Liver (tissue), 3 donors: ENCODE results near the gene SGCD.

Source experiments
- EGR1 ChIP-seq, 2 donors: IDR thresholded peaks; 2 replicates each; pipeline ENCODE4 v1.6.1; 2016 to 2018; ENCODE audit warnings: antibody characterized with exemption in 2 of 2, low read depth in 2 of 2
- FOXA1 ChIP-seq: IDR thresholded peaks from 2 replicates; pipeline ENCODE4 v1.6.1; 2016; ENCODE audit warnings: antibody characterized with exemption
- GABPA ChIP-seq, 2 donors: IDR thresholded peaks in 1 of 2; conservative IDR thresholded peaks in 1 of 2; 2 replicates each; pipeline ENCODE4 v1.6.1; 2016; ENCODE audit warnings: antibody characterized with exemption in 2 of 2, mild to moderate bottlenecking in 1 of 2, moderate library complexity in 1 of 2
- JUND ChIP-seq, 2 donors: IDR thresholded peaks; 2 replicates each; pipeline ENCODE4 v1.6.1; 2016; ENCODE audit warnings: antibody characterized with exemption in 2 of 2
- MAX ChIP-seq: IDR thresholded peaks from 2 replicates; pipeline ENCODE4 v1.6.1; 2016; ENCODE audit warnings: antibody characterized with exemption
- NR2F2 ChIP-seq: IDR thresholded peaks from 2 replicates; pipeline ENCODE4 v1.6.1; 2016; ENCODE audit warnings: antibody characterized with exemption
- RAD21 ChIP-seq, 2 donors: IDR thresholded peaks; 2 replicates each; pipeline ENCODE4 v1.6.1; 2016; ENCODE audit warnings: antibody characterized with exemption in 2 of 2, mild to moderate bottlenecking in 2 of 2
- RXRA ChIP-seq, 2 donors: IDR thresholded peaks; 2 replicates each; pipeline ENCODE4 v1.6.1; 2017 to 2018; ENCODE audit warnings: antibody characterized with exemption in 2 of 2, mild to moderate bottlenecking in 1 of 2
- SP1 ChIP-seq: IDR thresholded peaks from 2 replicates; pipeline ENCODE4 v1.6.1; 2018; ENCODE audit warnings: antibody characterized with exemption, mild to moderate bottlenecking
- YY1 ChIP-seq: IDR thresholded peaks from 2 replicates; pipeline ENCODE4 v1.6.1; 2016; ENCODE audit warnings: antibody characterized with exemption, mild to moderate bottlenecking
- TF ChIP-seq, protein P1 (sequence below): fragments of 150-350 bp; IDR thresholded peaks from 2 replicates; pipeline ENCODE4 v1.5.1; 2017; ENCODE audit warnings: improper control_type of control experiment, low read depth, low read length; ENCODE audit not compliant: missing input control
- TF ChIP-seq, protein P2 (sequence below): IDR thresholded peaks from 2 replicates; pipeline ENCODE4 v1.6.1; 2016; ENCODE audit warnings: antibody characterized with exemption, mild to moderate bottlenecking
- TF ChIP-seq, protein P3 (sequence below): IDR thresholded peaks from 2 replicates; pipeline ENCODE4 v1.6.1; 2016; ENCODE audit warnings: antibody characterized with exemption
- donor health status: healthy.
- donor health status: healthy.

DNA sequence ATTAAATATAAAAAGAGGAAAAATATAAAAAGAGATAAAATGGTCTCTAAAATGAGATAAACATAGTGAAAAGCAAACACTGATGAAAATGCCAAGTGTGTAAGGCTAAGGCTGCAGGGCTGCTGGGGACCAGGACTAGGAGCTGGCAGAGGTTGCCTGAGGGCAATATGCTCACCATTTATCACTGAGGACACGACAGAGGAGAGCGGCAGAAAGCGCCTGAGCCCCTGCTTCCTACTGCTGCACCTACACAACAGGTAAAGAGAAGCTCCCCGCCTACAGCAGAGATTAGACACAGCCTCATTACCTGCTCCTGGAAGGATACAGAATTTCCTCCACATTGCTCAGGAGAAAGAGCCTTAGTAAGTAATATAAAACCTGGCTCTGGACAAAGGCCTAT lies 452.5 kb downstream of the SGCD start:
- TF ChIP-seq, protein P1, sequence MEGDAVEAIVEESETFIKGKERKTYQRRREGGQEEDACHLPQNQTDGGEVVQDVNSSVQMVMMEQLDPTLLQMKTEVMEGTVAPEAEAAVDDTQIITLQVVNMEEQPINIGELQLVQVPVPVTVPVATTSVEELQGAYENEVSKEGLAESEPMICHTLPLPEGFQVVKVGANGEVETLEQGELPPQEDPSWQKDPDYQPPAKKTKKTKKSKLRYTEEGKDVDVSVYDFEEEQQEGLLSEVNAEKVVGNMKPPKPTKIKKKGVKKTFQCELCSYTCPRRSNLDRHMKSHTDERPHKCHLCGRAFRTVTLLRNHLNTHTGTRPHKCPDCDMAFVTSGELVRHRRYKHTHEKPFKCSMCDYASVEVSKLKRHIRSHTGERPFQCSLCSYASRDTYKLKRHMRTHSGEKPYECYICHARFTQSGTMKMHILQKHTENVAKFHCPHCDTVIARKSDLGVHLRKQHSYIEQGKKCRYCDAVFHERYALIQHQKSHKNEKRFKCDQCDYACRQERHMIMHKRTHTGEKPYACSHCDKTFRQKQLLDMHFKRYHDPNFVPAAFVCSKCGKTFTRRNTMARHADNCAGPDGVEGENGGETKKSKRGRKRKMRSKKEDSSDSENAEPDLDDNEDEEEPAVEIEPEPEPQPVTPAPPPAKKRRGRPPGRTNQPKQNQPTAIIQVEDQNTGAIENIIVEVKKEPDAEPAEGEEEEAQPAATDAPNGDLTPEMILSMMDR: no peak
- TF ChIP-seq FOXA1 (no peak), JUND (IDR thresholded peaks at IDR 0.05) (no peak), SP1 (no peak), YY1 (no peak), NR2F2 (no peak), RXRA (IDR thresholded peaks at IDR 0.05) (no peak), EGR1 (IDR thresholded peaks at IDR 0.05; ENCODE audit: low read depth in 2 of 2) (no peak), RAD21 (IDR thresholded peaks at IDR 0.05) (no peak), GABPA (IDR thresholded peaks at IDR 0.05 in 1 of 2, conservative IDR thresholded peaks at IDR 0.05 in 1 of 2) (no peak), MAX (no peak)
- TF ChIP-seq, protein P2, sequence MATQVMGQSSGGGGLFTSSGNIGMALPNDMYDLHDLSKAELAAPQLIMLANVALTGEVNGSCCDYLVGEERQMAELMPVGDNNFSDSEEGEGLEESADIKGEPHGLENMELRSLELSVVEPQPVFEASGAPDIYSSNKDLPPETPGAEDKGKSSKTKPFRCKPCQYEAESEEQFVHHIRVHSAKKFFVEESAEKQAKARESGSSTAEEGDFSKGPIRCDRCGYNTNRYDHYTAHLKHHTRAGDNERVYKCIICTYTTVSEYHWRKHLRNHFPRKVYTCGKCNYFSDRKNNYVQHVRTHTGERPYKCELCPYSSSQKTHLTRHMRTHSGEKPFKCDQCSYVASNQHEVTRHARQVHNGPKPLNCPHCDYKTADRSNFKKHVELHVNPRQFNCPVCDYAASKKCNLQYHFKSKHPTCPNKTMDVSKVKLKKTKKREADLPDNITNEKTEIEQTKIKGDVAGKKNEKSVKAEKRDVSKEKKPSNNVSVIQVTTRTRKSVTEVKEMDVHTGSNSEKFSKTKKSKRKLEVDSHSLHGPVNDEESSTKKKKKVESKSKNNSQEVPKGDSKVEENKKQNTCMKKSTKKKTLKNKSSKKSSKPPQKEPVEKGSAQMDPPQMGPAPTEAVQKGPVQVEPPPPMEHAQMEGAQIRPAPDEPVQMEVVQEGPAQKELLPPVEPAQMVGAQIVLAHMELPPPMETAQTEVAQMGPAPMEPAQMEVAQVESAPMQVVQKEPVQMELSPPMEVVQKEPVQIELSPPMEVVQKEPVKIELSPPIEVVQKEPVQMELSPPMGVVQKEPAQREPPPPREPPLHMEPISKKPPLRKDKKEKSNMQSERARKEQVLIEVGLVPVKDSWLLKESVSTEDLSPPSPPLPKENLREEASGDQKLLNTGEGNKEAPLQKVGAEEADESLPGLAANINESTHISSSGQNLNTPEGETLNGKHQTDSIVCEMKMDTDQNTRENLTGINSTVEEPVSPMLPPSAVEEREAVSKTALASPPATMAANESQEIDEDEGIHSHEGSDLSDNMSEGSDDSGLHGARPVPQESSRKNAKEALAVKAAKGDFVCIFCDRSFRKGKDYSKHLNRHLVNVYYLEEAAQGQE: no peak
- TF ChIP-seq, protein P3, sequence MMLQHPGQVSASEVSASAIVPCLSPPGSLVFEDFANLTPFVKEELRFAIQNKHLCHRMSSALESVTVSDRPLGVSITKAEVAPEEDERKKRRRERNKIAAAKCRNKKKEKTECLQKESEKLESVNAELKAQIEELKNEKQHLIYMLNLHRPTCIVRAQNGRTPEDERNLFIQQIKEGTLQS: no peak
